Hepatocyte (in vitro differentiated cells): ENCODE measurements around the gene ELOVL3. TPM values are rescaled to one million over a fixed set of nuclear protein-coding genes. Genes with fewer than 3 reads are reported as not detected.

Source experiments
- DNase-seq: peaks from one replicate; pipeline ENCODE4 v3.0.0-alpha.2; 2016; ENCODE audit warnings: low spot score
- H2AFZ ChIP-seq: fragments of 200-600 bp; sonication (generic); 2 replicates; pipeline ENCODE4 v1.6.0; 2016; ENCODE audit warnings: antibody characterized with exemption, mild to moderate bottlenecking
- H3K27ac ChIP-seq: fragments of 200-600 bp; sonication (generic); 2 replicates; pipeline ENCODE4 v1.5.1; 2016; ENCODE audit warnings: mild to moderate bottlenecking
- H3K27me3 ChIP-seq: fragments of 200-600 bp; sonication (generic); 2 replicates; pipeline ENCODE4 v1.6.1; 2016
- H3K36me3 ChIP-seq: fragments of 200-600 bp; sonication (generic); replicated peaks from 2 replicates; pipeline ENCODE4 v1.5.1; 2016; ENCODE audit warnings: low read depth; ENCODE audit not compliant: insufficient read depth
- H3K4me1 ChIP-seq: fragments of 200-600 bp; sonication (generic); 2 replicates; pipeline ENCODE4 v1.5.1; 2016; ENCODE audit warnings: mild to moderate bottlenecking, moderate library complexity; ENCODE audit not compliant: insufficient read depth
- H3K4me2 ChIP-seq: fragments of 200-600 bp; sonication (generic); 2 replicates; pipeline ENCODE4 v1.6.0; 2016
- H3K4me3 ChIP-seq: fragments of 200-600 bp; sonication (generic); 2 replicates; pipeline ENCODE4 v1.5.1; 2016; ENCODE audit warnings: mild to moderate bottlenecking
- H3K79me2 ChIP-seq: fragments of 200-600 bp; sonication (generic); 2 replicates; pipeline ENCODE4 v1.6.0; 2017; ENCODE audit warnings: mild to moderate bottlenecking
- H3K9me2 ChIP-seq: fragments of 200-600 bp; sonication (generic); replicated peaks from 2 replicates; pipeline ENCODE4 v1.6.0; 2017; ENCODE audit warnings: mild to moderate bottlenecking; ENCODE audit not compliant: insufficient read depth
- H3K9me3 ChIP-seq: fragments of 200-600 bp; sonication (generic); 2 replicates; pipeline ENCODE4 v1.5.1; 2016; ENCODE audit warnings: low read depth, mild to moderate bottlenecking
- H4K20me1 ChIP-seq: fragments of 200-600 bp; sonication (generic); 2 replicates; pipeline ENCODE4 v1.6.0; 2016; ENCODE audit warnings: mild to moderate bottlenecking; ENCODE audit not compliant: insufficient read depth, poor library complexity, severe bottlenecking
- CTCF ChIP-seq: fragments of 200-600 bp; sonication (generic); IDR thresholded peaks from 2 replicates; pipeline ENCODE4 v1.5.1; 2016; ENCODE audit warnings: antibody characterized with exemption, mild to moderate bottlenecking; ENCODE audit not compliant: poor library complexity
- EZH2 ChIP-seq: fragments of 200-600 bp; sonication (generic); IDR thresholded peaks from 2 replicates; pipeline ENCODE4 v1.6.1; 2016; ENCODE audit warnings: antibody characterized with exemption, mild to moderate bottlenecking, borderline replicate concordance
- EZH2phosphoT487 ChIP-seq: fragments of 200-600 bp; sonication (generic); IDR thresholded peaks from one replicate; pipeline ENCODE4 v1.6.1; 2018; ENCODE audit warnings: antibody characterized with exemption, mild to moderate bottlenecking, low read depth, moderate library complexity; ENCODE audit not compliant: unreplicated experiment, severe bottlenecking
- WGBS: methylation state at CpG from one replicate; pipeline ENCODE4 v1.1.6; 2016; ENCODE audit warnings: low lambda C conversion rate; ENCODE audit errors: missing lambda C conversion rate; 5-methylcytosine and 5-hydroxymethylcytosine counted together
- polyA plus RNA-seq: library from polyadenylated mRNA; unstranded; fragments of >200 nt; fragmentation: Nextera tagmentation; extraction: Ambion mirVana; gene quantifications from 2 replicates; pipeline ENCODE4 v1.2.1, GENCODE V29; 2016
- total RNA-seq: library from RNA; depleted of rRNA; stranded (reverse); fragments of >200 nt; gene quantifications from 2 replicates; pipeline ENCODE4 v1.2.3, GENCODE V29; 2014

The ELOVL3 gene
- total and polyA plus RNA-seq, 2 experiments from 2014 or later = not detected

GRCh38 chr10:102200751-102201640 lies 25.1 kb upstream of the ELOVL3 start:
- 94% methylated on average over 32 of the region's 34 CpGs for WGBS

GRCh38 chr10:102202386-102202785 lies 23.7 kb upstream of the ELOVL3 start:
- Histone ChIP-seq H3K27me3 (no peaks in the 10 kb centered on the region), H3K27ac (no peak overlapping the region), H3K4me1 (no peaks in the 10 kb centered on the region), H3K9me2 (no peaks in the 10 kb centered on the region), H3K4me2 (no peak overlapping the region), H3K9me3 (no peaks in the 10 kb centered on the region), H3K36me3 (no peaks in the 10 kb centered on the region), H3K79me2 (no peaks in the 10 kb centered on the region), H4K20me1 (no peaks in the 10 kb centered on the region), H3K4me3 (no peak overlapping the region), H2AFZ (no peak overlapping the region)
- DNase-seq = no peak
- TF ChIP-seq EZH2phosphoT487 = no peak
- no peak for TF ChIP-seq CTCF
- no peak for TF ChIP-seq EZH2
- 39% methylated on average over 1 of the region's 1 CpG for WGBS

More at GRCh38 chr10:102200751-102201640, 25.1 kb upstream of the ELOVL3 start:
- no peak overlapping the region for H3K4me3 ChIP-seq
- no peaks in the 10 kb centered on the region for H3K9me2 ChIP-seq
- no peak overlapping the region for H2AFZ ChIP-seq
- TF ChIP-seq EZH2 (no peak), EZH2phosphoT487 (no peak), CTCF (no peak)
- no peaks in the 10 kb centered on the region for H3K36me3 ChIP-seq
- no peaks in the 10 kb centered on the region for H3K4me1 ChIP-seq
- no peaks in the 10 kb centered on the region for H3K9me3 ChIP-seq
- H4K20me1 ChIP-seq = no peaks in the 10 kb centered on the region
- H3K27me3 ChIP-seq = no peaks in the 10 kb centered on the region
- H3K79me2 ChIP-seq = no peaks in the 10 kb centered on the region
- H3K4me2 ChIP-seq = no peak overlapping the region
- no peak overlapping the region for H3K27ac ChIP-seq
- DNase-seq = no peak

GRCh38 chr10:102208311-102209035 lies 17.6 kb upstream of the ELOVL3 start:
- Histone ChIP-seq H3K4me2 (no peak overlapping the region), H3K4me1 (no peaks in the 10 kb centered on the region), H3K9me2 (no peaks in the 10 kb centered on the region), H3K9me3 (no peaks in the 10 kb centered on the region), H3K4me3 (no peak overlapping the region), H3K27ac (no peak overlapping the region), H4K20me1 (no peaks in the 10 kb centered on the region), H3K36me3 (no peaks in the 10 kb centered on the region), H3K27me3 (no peaks in the 10 kb centered on the region), H3K79me2 (no peaks in the 10 kb centered on the region), H2AFZ (no peak overlapping the region)
- WGBS = 74% methylated on average over 5 of the region's 5 CpGs
- DNase-seq = no peak
- no peak for TF ChIP-seq EZH2phosphoT487
- no peak for TF ChIP-seq EZH2
- no peak for TF ChIP-seq CTCF
